HFFc6 (cell line): Measurements from ENCODE around the gene FBXL13. TPM values are rescaled to one million over a fixed set of nuclear protein-coding genes. Genes with fewer than 3 reads are reported as not detected.
A peak's percentile ranks its signal among the peaks of the same experiment; 100 is the strongest.

Experiments used
- DNase-seq: peaks from one replicate; pipeline ENCODE4 v3.0.0-alpha.2; 2018
- H3K27ac Mint-ChIP-seq: 2 replicates; pipeline ENCODE4 v1.8.0; 2020; ENCODE audit warnings: mild to moderate bottlenecking, mixed read lengths
- H3K27me3 Mint-ChIP-seq: 2 replicates; pipeline ENCODE4 v1.8.0; 2021; ENCODE audit warnings: mild to moderate bottlenecking, moderate library complexity, mixed read lengths; ENCODE audit not compliant: insufficient read depth
- H3K36me3 Mint-ChIP-seq: 2 replicates; pipeline ENCODE4 v1.8.0; 2021; ENCODE audit warnings: low read depth, mixed read lengths
- H3K4me1 Mint-ChIP-seq: 2 replicates; pipeline ENCODE4 v1.8.0; 2020; ENCODE audit warnings: low read depth, mixed read lengths
- H3K4me3 Mint-ChIP-seq: 2 replicates; pipeline ENCODE4 v1.8.0; 2020; ENCODE audit warnings: mild to moderate bottlenecking, moderate library complexity, mixed read lengths
- H3K9me3 Mint-ChIP-seq: 2 replicates; pipeline ENCODE4 v1.8.0; 2020; ENCODE audit warnings: mild to moderate bottlenecking, mixed read lengths
- CTCF ChIP-seq: fragments of 200-600 bp; sonication (generic); IDR thresholded peaks from 2 replicates; pipeline ENCODE4 v1.5.0; 2021; ENCODE audit warnings: antibody characterized with exemption, mild to moderate bottlenecking
- total RNA-seq, 6 experiments: library from RNA; stranded (reverse); fragmentation: NEBNext Ultra II Directional; extraction: Animal tissue kit (Norgen Biotek cat#: 25700); gene quantifications; 2 replicates in 1 of 6; 3 replicates in 5 of 6; pipeline ENCODE4 v1.2.3, GENCODE V29; 2021

Gene FBXL13
- total RNA-seq, 6 experiments from 2014 or later = 0.43 to 0.74 (median 0.56) TPM

- H3K4me1 Mint-ChIP-seq = peaks cover 12% of the 10 kb centered on the region
- peaks cover 13% of the 10 kb centered on the region for H3K36me3 Mint-ChIP-seq
- H3K27me3 Mint-ChIP-seq = no peaks in the 10 kb centered on the region
- H3K9me3 Mint-ChIP-seq = no peaks in the 10 kb centered on the region; the same call in 1 of the 2 replicates
- peak overlapping the region; percentile 24; the same call in 1 of the 2 replicates for H3K27ac Mint-ChIP-seq
- TF ChIP-seq CTCF = no peak
- DNase-seq = no peak
- no peak overlapping the region; the same call in 1 of the 2 replicates for H3K4me3 Mint-ChIP-seq
These were observed 251.0 kb downstream of the FBXL13 start for GRCh38 chr7:102823390-102824119.

- H3K27ac Mint-ChIP-seq = no peak overlapping the region
- peaks cover 12% of the 10 kb centered on the region for H3K4me1 Mint-ChIP-seq
- no peaks in the 10 kb centered on the region for H3K27me3 Mint-ChIP-seq
- TF ChIP-seq CTCF = no peak
- no peak for DNase-seq
- H3K36me3 Mint-ChIP-seq = peaks cover 6% of the 10 kb centered on the region
- no peaks in the 10 kb centered on the region for H3K9me3 Mint-ChIP-seq
- H3K4me3 Mint-ChIP-seq = no peak overlapping the region
These were observed 252.4 kb downstream of the FBXL13 start for GRCh38 chr7:102821994-102822747.

GRCh38 chr7:102819151-102819550 lies 255.4 kb downstream of the FBXL13 start:
- TF ChIP-seq CTCF = no peak
- peaks cover 22% of the 10 kb centered on the region for H3K4me1 Mint-ChIP-seq
- no peak overlapping the region for H3K4me3 Mint-ChIP-seq
- no peaks in the 10 kb centered on the region for H3K9me3 Mint-ChIP-seq
- no peak overlapping the region for H3K27ac Mint-ChIP-seq
- H3K36me3 Mint-ChIP-seq = peaks cover 4% of the 10 kb centered on the region; the same call in 1 of the 2 replicates
- DNase-seq = no peak
- no peaks in the 10 kb centered on the region; the same call in 1 of the 2 replicates for H3K27me3 Mint-ChIP-seq

GRCh38 chr7:102817616-102818573 lies 256.7 kb downstream of the FBXL13 start:
- H3K27me3 Mint-ChIP-seq = no peaks in the 10 kb centered on the region; the same call in 1 of the 2 replicates
- no peaks in the 10 kb centered on the region for H3K9me3 Mint-ChIP-seq
- H3K4me3 Mint-ChIP-seq = no peak overlapping the region
- DNase-seq = no peak
- H3K27ac Mint-ChIP-seq = no peak overlapping the region
- H3K4me1 Mint-ChIP-seq = peaks cover 23% of the 10 kb centered on the region
- peaks cover 4% of the 10 kb centered on the region; the same call in 1 of the 2 replicates for H3K36me3 Mint-ChIP-seq
- TF ChIP-seq CTCF = no peak

GRCh38 chr7:102814025-102814471 lies 260.5 kb downstream of the FBXL13 start:
- no peaks in the 10 kb centered on the region; the same call in 1 of the 2 replicates for H3K27me3 Mint-ChIP-seq
- no peak overlapping the region; the same call in 1 of the 2 replicates for H3K27ac Mint-ChIP-seq
- H3K36me3 Mint-ChIP-seq = no peaks in the 10 kb centered on the region; the same call in 1 of the 2 replicates
- no peaks in the 10 kb centered on the region for H3K9me3 Mint-ChIP-seq
- H3K4me3 Mint-ChIP-seq = peak overlapping the region; percentile 35; the same call in 1 of the 2 replicates
- TF ChIP-seq CTCF = no peak
- peak; percentile 55 for DNase-seq
- H3K4me1 Mint-ChIP-seq = peaks cover 33% of the 10 kb centered on the region
